NB4 (cell line): ENCODE measurements around the gene FMN2.

Experiments used
- DNase-seq: peaks from one replicate; pipeline ENCODE4 v3.0.0; 2010; ENCODE audit warnings: low read depth
- H3K4me3 ChIP-seq: one replicate; pipeline ENCODE4 v1.5.1; 2011; ENCODE audit warnings: mild to moderate bottlenecking, low read depth, low read length, moderate library complexity
- MYC ChIP-seq: IDR thresholded peaks from 2 replicates; pipeline ENCODE4 v1.6.1; 2011; ENCODE audit warnings: low read depth, low read length
- POLR2A ChIP-seq: IDR thresholded peaks from 2 replicates; pipeline ENCODE4 v1.6.1; 2011; ENCODE audit warnings: mild to moderate bottlenecking; ENCODE audit not compliant: insufficient read length; ENCODE audit errors: extremely low read depth
- TF ChIP-seq, protein P1 (sequence below): IDR thresholded peaks from 2 replicates; pipeline ENCODE4 v1.6.1; 2011; ENCODE audit warnings: low read depth, low read length
- TF ChIP-seq, protein P2 (sequence below): IDR thresholded peaks from one replicate; pipeline ENCODE4 v1.5.1; 2012; ENCODE audit warnings: low read depth, low read length

Gene FMN2

DNA sequence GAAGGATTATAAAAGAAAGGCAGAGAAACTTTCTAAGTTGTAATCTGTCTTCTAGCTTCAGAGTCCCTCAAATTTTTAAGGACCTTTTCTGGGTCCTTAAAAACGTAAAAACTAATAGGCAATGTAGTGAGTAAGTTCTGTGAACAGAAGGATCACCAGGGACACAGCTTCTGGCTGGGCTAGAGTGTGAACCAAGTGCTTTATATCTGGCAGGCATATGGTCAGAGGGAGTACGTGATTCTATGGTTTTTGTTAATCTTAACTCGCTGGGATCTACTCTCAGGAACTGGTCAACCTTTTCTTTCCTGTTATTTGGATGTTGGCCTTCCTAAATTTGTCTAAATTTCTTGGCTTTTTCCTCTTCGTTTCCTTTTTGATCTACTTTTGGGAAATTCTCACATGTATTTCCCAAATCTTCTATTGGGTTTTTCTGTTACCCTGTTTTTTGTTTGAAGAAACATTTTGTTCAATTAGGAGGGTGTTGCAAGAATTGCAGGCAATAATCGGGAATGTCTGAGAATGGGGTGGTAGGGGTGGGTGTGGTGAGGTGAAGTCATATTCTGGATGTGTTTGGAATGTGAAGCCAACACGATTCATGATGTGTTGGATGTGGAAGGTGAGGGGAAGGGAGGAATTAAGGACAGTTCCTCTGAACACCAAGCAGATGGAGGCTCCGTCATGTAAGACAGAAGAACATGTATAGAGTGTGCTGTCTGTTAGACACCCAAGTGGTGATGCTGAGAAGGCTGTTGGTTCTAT is 193.2 kb downstream of the FMN2 start:
- H3K4me3 ChIP-seq, result no peak overlapping the region
- DNase-seq, result no peak
- TF ChIP-seq, protein P1, sequence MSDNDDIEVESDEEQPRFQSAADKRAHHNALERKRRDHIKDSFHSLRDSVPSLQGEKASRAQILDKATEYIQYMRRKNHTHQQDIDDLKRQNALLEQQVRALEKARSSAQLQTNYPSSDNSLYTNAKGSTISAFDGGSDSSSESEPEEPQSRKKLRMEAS, result no peak
- TF ChIP-seq MYC (no peak), POLR2A (no peak)

DNA sequence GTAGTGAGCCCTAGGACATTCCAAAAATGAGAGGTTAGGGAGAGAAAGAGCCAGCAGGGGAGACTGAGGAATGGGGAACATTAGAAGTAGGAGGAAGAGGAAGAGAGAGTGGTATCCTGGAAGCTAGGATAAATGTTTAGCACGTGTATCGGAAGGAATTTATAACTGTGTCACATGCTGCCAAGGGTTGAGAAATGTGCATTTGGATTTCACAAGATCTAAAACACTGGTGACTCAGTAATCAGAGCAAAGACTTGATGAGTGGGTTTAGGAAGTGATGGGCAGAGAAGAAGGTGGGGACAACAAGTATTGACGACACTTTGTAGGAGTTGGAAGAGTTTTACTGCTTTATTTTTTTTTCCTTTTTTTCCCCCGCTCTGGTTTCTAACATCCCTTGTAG is 193.9 kb downstream of the FMN2 start:
- no peak for DNase-seq
- TF ChIP-seq, protein P2, sequence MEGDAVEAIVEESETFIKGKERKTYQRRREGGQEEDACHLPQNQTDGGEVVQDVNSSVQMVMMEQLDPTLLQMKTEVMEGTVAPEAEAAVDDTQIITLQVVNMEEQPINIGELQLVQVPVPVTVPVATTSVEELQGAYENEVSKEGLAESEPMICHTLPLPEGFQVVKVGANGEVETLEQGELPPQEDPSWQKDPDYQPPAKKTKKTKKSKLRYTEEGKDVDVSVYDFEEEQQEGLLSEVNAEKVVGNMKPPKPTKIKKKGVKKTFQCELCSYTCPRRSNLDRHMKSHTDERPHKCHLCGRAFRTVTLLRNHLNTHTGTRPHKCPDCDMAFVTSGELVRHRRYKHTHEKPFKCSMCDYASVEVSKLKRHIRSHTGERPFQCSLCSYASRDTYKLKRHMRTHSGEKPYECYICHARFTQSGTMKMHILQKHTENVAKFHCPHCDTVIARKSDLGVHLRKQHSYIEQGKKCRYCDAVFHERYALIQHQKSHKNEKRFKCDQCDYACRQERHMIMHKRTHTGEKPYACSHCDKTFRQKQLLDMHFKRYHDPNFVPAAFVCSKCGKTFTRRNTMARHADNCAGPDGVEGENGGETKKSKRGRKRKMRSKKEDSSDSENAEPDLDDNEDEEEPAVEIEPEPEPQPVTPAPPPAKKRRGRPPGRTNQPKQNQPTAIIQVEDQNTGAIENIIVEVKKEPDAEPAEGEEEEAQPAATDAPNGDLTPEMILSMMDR, result no peak
- TF ChIP-seq MYC, result no peak
- no peak for TF ChIP-seq POLR2A
- TF ChIP-seq, protein P1, result no peak
- H3K4me3 ChIP-seq, result no peak overlapping the region

DNA sequence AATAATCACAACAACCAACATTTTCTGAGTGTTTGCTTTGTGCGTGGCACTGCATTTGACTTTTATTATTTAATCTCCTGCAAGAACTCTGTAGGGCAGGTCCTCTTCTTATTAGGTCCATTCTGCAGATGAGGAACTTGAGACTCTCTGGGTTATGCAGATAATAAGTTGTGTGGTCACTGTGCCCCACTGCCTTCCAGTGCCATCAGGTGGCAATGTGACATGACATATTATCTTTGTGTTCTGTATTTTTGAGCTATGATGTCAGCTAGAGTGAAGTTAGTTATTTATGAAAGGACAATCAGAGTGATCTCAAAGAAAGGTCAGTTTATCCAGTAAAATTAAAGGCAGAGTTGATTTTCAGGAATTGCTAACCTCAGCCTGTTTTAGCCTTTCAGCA is 196.0 kb downstream of the FMN2 start:
- TF ChIP-seq, protein P2, result no peak
- TF ChIP-seq, protein P1, result no peak
- TF ChIP-seq POLR2A (no peak), MYC (no peak)
- H3K4me3 ChIP-seq, result no peak overlapping the region
- no peak for DNase-seq

DNA sequence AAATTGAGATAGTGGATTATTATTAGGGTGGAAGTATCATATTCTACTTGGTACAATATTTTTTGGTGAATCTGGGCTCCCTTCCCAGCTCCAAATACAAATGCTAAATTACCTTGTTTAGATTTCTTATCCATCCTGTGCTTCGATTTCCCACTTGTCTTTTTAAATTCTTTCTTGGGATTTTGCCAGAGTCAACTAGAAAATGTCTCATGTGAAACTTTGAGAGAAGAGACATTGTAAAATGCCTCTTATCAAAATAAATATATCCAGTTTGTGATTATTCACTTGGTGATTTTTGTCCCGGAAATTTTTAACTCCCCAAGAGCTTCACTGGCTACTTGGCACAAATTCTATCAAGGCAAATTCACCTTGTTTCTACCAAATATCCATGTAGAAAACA is 202.0 kb downstream of the FMN2 start:
- no peak for TF ChIP-seq POLR2A
- TF ChIP-seq, protein P1, result no peak
- TF ChIP-seq, protein P2, result no peak
- TF ChIP-seq MYC, result no peak
- no peak for DNase-seq
- no peak overlapping the region for H3K4me3 ChIP-seq

DNA sequence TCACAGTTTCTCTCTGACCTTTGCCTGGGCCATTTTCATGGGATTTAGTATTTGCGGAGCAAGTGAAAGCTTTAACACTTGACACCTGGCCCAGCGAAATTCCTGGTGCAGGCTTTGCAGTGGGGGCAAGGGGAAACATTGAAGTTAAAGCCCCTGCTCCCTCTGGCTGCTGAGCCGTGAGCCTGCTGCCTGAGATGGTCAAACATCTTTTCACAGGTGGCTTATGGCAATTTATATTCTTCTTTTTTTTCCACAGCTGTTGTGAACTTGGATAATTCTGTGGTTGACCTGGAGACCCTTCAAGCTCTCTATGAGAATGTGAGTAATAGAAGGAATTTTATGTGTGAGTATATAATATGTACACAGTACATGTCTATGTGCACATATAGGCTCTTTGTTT is 202.9 kb downstream of the FMN2 start:
- no peak for DNase-seq
- no peak for TF ChIP-seq MYC
- TF ChIP-seq, protein P2, result no peak
- no peak for TF ChIP-seq POLR2A
- TF ChIP-seq, protein P1, result no peak
- no peak overlapping the region for H3K4me3 ChIP-seq

DNA sequence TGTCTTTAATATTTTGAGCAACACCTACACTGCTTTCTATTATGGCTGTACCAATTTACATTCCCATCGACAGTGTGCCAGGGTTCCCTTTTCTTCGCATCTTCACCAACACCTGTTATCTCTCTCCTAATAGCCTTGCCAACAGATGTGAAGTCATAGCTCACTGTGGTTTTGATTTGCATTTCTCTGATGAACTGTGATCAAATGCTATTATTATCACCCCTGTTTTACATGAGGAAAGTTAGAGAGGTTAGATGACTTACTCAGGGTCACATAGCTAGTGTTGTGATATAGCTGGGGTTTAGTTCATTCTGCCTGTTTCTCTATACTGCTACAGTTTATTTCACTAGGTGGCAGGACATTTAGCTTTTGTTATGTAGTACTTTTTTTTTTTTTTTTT is 204.1 kb downstream of the FMN2 start:
- H3K4me3 ChIP-seq, result no peak overlapping the region
- DNase-seq, result no peak
- TF ChIP-seq POLR2A, result no peak
- TF ChIP-seq, protein P1, result no peak
- no peak for TF ChIP-seq MYC
- TF ChIP-seq, protein P2, result no peak
